GM18502 (cell line): ENCODE measurements around the gene EMSY.
"Not testable (repeated sequence)": the region's sequence is repeated elsewhere in the genome, so short reads cannot be mapped to it uniquely, and the experiment has no call there.

Experiments used
- ATAC-seq: cut with Tn5 transposase; IDR thresholded peaks from one replicate; pipeline ENCODE4 v1.9.1; 2021; ENCODE audit warnings: mild to moderate bottlenecking; ENCODE audit not compliant: unreplicated experiment, poor library complexity

EMSY gene

GRCh38 chr11:76561245-76561644 is 116.4 kb downstream of the EMSY start:
- no peak for ATAC-seq

GRCh38 chr11:76562541-76562940 is 117.7 kb downstream of the EMSY start:
- ATAC-seq, result no peak

GRCh38 chr11:76564364-76564763 is 119.5 kb downstream of the EMSY start:
- no peak for ATAC-seq

- ATAC-seq, result no peak
These were observed 122.0 kb downstream of the EMSY start for GRCh38 chr11:76566811-76567210.

DNA sequence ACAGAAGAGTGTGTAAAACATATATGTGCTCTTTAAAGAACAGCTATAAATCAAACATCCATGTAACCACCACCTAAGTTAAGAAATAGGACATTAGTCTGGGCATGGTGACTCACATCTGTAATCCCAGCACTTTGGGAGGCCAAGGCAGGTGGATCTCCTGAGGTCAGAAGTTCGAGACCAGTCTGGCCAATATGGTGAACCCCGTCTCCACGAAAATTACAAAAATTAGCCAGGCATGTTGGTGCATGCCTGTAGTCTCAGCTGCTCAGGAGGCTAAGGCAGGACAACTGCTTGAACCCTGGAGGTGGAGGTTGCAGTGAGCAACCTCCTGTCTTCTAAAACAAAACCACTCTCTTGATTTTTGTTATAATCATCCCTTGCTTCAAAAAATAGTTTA is 122.4 kb downstream of the EMSY start:
- ATAC-seq, result no peak

GRCh38 chr11:76568139-76568538 is 123.3 kb downstream of the EMSY start:
- no peak for ATAC-seq

GRCh38 chr11:76568621-76569020 is 123.8 kb downstream of the EMSY start:
- no peak for ATAC-seq

GRCh38 chr11:76572181-76572875 is 127.5 kb downstream of the EMSY start:
- not testable (repeated sequence) for ATAC-seq

GRCh38 chr11:76574406-76574805 is 129.6 kb downstream of the EMSY start:
- ATAC-seq, result no peak

- no peak for ATAC-seq
These were observed 130.1 kb downstream of the EMSY start for GRCh38 chr11:76574879-76575278.

- no peak for ATAC-seq
These were observed 132.6 kb downstream of the EMSY start for GRCh38 chr11:76577226-76577920.

DNA sequence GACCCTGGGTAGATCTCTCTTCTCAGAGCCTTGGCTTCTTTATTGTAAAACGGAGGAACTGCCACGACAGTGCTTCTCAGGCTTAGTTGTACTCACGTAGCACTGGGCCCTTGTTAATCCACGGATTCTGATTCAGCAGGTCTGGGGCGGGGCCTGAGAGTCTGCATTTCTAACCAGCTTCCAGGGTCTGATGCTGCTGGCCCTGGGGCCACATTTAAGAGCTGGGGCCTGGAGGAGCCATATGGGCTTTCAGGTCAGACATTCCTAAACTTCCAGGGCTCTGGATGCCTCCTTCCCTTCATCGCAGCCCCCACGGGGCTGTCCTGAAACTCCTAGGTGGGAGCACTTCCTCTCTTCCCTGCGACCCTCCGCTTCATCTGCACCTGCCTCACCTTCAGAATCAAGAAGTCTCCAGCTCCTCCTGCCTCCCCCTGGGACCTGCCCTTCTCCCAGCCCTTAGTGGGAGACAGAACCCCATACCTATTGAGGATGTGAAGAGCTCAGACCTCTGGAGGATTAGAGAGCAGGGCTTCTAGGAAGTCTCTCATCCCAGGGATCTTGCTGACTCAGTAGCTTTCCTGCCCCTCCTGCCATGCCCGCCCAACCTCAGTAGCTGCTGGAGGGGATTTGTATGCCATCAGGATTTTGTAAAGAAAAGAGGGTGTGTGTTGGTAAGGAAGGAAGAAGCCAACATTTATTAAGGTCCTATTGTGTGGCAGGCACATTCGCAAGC is 133.3 kb downstream of the EMSY start:
- ATAC-seq, result no peak

DNA sequence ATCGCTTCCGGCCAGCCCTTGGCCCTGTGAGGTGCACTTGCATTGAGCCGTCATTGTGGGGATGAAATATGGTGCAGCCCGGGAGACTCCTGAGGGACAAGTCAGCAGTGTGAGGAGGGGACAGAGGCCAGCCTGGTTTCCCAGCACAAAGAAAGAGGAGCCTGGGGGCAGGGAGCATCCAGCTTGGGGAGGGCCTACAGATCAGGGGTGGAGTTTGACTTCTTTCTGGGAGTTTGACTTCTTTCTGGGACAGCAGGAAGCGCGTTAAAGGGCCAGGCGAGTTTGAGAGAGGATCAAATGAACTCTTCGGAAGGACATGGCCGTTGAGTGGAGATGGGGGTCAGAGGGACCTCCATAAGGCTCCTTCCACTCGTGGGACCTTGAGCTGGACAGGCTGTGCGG is 133.8 kb downstream of the EMSY start:
- no peak for ATAC-seq

- no peak for ATAC-seq
These were observed 134.4 kb downstream of the EMSY start for GRCh38 chr11:76579056-76579751.

- no peak for ATAC-seq
These were observed 134.9 kb downstream of the EMSY start for GRCh38 chr11:76579752-76580151.

DNA sequence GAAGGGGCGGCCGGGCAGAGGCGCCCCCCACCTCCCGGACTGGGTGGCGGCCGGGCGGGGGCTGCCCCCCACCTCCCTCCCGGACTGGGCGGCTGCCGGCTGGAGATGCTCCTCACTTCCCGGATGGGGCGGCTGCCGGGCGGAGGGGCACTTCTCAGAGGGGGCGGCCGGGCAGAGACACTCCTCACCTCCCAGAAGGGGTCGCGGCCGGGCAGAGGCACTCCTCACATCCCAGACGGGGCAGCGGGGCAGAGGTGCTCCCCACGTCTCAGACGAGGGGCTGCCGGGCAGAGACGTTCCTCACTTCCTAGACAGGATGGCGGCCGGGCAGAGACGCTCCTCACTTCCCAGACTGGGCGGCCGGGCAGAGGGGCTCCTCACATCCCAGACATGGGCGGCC is 137.7 kb downstream of the EMSY start:
- ATAC-seq, result not testable (repeated sequence)

GRCh38 chr11:76587820-76588454 is 143.1 kb downstream of the EMSY start:
- ATAC-seq, result no peak

GRCh38 chr11:76588455-76589325 is 143.9 kb downstream of the EMSY start:
- no peak for ATAC-seq

DNA sequence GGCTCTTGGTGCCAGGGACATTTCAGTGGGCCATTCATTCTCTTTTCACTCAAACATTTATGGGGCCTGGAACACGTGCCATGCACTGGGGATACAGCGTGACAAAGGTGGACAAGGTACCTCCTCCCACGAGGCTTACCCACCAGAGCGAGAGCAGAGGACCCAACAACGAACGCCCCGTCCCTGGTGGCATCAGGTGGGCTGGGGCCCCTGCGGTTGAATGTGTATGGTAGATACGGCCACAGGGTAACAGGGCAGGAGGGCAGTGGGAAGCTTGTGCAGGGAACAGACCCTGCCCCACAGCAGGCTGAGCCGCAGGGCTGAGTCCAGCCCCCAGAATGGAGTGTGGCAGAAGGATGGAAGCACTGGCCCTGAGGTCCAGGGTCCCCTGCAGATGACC is 144.7 kb downstream of the EMSY start:
- no peak for ATAC-seq
